Osteoblast (primary cell): Measurements from ENCODE around the gene KRTAP27-1. TPM values are rescaled to one million over a fixed set of nuclear protein-coding genes. Genes with fewer than 3 reads are reported as not detected.
A peak's percentile ranks its signal among the peaks of the same experiment; 100 is the strongest.

ENCODE experiments used
- DNase-seq: peaks from one replicate; pipeline ENCODE4 v3.0.0; 2011; ENCODE audit warnings: low spot score, mixed read lengths; ENCODE audit not compliant: insufficient read length; ENCODE audit errors: missing footprints
- H2AFZ ChIP-seq: 2 replicates; pipeline ENCODE4 v1.6.0; 2011; ENCODE audit warnings: mild to moderate bottlenecking, low read length
- H3K27ac ChIP-seq: 2 replicates; pipeline ENCODE4 v1.5.1; 2011; ENCODE audit warnings: mild to moderate bottlenecking, low read depth, low read length, moderate library complexity
- H3K27me3 ChIP-seq: 2 replicates; pipeline ENCODE4 v1.6.0; 2012; ENCODE audit warnings: mild to moderate bottlenecking, control low read depth, inconsistent platforms, low read length, moderate library complexity; ENCODE audit not compliant: insufficient read depth
- H3K36me3 ChIP-seq: 2 replicates; pipeline ENCODE4 v1.5.1; 2011; ENCODE audit warnings: mild to moderate bottlenecking, low read length, control low read depth, moderate library complexity; ENCODE audit not compliant: insufficient read depth
- H3K4me1 ChIP-seq: 2 replicates; pipeline ENCODE4 v1.5.1; 2011; ENCODE audit warnings: mild to moderate bottlenecking, low read length, control low read depth, moderate library complexity; ENCODE audit not compliant: insufficient read depth
- H3K4me2 ChIP-seq: 2 replicates; pipeline ENCODE4 v1.6.0; 2011; ENCODE audit warnings: mild to moderate bottlenecking, low read length; ENCODE audit not compliant: insufficient read depth
- H3K4me3 ChIP-seq: fragments of 200-600 bp; sonication (generic); 3 replicates; pipeline ENCODE4 v1.5.1; 2012; ENCODE audit warnings: mild to moderate bottlenecking, low read length, inconsistent platforms; ENCODE audit not compliant: insufficient read depth
- H3K79me2 ChIP-seq: 2 replicates; pipeline ENCODE4 v1.6.0; 2012; ENCODE audit warnings: mild to moderate bottlenecking, low read length, control low read depth, inconsistent platforms; ENCODE audit not compliant: insufficient read depth
- H3K9me3 ChIP-seq: 2 replicates; pipeline ENCODE4 v1.5.1; 2011; ENCODE audit warnings: low read depth, low read length, control low read depth
- H4K20me1 ChIP-seq: 2 replicates; pipeline ENCODE4 v1.6.0; 2012; ENCODE audit warnings: mild to moderate bottlenecking, low read length, control low read depth; ENCODE audit not compliant: insufficient read depth
- CTCF ChIP-seq: IDR thresholded peaks from 2 replicates; pipeline ENCODE4 v1.5.1; 2011; ENCODE audit warnings: mild to moderate bottlenecking, low read depth, low read length, moderate library complexity; ENCODE audit errors: extremely low read depth
- total RNA-seq: library from RNA; depleted of rRNA; stranded (reverse); fragments of >200 nt; gene quantifications from 2 replicates; pipeline ENCODE4 v1.2.3, GENCODE V29; 2012

Gene KRTAP27-1
- total RNA-seq, 1 donor, result not detected

DNA sequence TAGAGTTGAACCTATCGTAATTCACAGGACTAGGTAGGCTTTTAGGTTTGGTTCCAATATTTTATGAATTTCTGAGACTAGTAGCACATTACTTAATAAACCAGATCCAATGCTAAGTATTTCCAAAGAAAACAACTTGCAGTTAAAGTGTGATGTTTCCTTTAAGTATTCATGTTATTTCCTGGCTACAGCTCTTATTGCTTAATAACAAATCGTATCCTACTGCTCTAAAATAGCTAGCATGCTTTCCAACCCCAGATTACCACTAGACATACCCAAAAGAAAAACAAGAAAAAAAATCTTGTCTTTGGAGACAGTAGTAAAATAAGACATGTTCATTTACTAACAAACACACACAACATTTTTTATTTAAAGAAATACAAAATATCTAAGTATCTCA is 898 bp downstream of the KRTAP27-1 start:
- TF ChIP-seq CTCF, result no peak
- Histone ChIP-seq H3K27me3 (no peaks in the 10 kb centered on the region), H3K4me2 (no peak overlapping the region), H3K9me3 (no peaks in the 10 kb centered on the region), H2AFZ (no peak overlapping the region), H3K79me2 (no peaks in the 10 kb centered on the region), H3K27ac (no peak overlapping the region), H3K36me3 (no peaks in the 10 kb centered on the region), H3K4me1 (no peaks in the 10 kb centered on the region), H3K4me3 (no peak overlapping the region), H4K20me1 (no peaks in the 10 kb centered on the region)
- peak; percentile 65 for DNase-seq

- Histone ChIP-seq H3K79me2 (no peaks in the 10 kb centered on the region), H2AFZ (no peak overlapping the region), H3K36me3 (no peaks in the 10 kb centered on the region), H4K20me1 (no peaks in the 10 kb centered on the region), H3K4me1 (no peaks in the 10 kb centered on the region), H3K27ac (no peak overlapping the region), H3K4me2 (no peak overlapping the region), H3K9me3 (no peaks in the 10 kb centered on the region), H3K27me3 (no peaks in the 10 kb centered on the region), H3K4me3 (no peak overlapping the region)
- DNase-seq, result no peak
- no peak for TF ChIP-seq CTCF
These were observed 3.8 kb downstream of the KRTAP27-1 start for GRCh38 chr21:30333736-30334135.

GRCh38 chr21:30332681-30333080 is 4.8 kb downstream of the KRTAP27-1 start:
- no peak overlapping the region for H3K4me3 ChIP-seq
- H3K9me3 ChIP-seq, result no peaks in the 10 kb centered on the region
- H3K36me3 ChIP-seq, result no peaks in the 10 kb centered on the region
- no peaks in the 10 kb centered on the region for H3K27me3 ChIP-seq
- no peaks in the 10 kb centered on the region for H4K20me1 ChIP-seq
- H3K4me1 ChIP-seq, result no peaks in the 10 kb centered on the region
- TF ChIP-seq CTCF, result no peak
- no peak for DNase-seq
- no peak overlapping the region for H3K4me2 ChIP-seq
- no peaks in the 10 kb centered on the region for H3K79me2 ChIP-seq
- H2AFZ ChIP-seq, result no peak overlapping the region
- H3K27ac ChIP-seq, result no peak overlapping the region

GRCh38 chr21:30329203-30329875 is 8.2 kb downstream of the KRTAP27-1 start:
- H3K9me3 ChIP-seq, result no peaks in the 10 kb centered on the region
- H3K79me2 ChIP-seq, result no peaks in the 10 kb centered on the region
- H3K27me3 ChIP-seq, result no peaks in the 10 kb centered on the region
- no peak overlapping the region for H3K27ac ChIP-seq
- H3K4me1 ChIP-seq, result no peaks in the 10 kb centered on the region
- DNase-seq, result peak; percentile 25
- H2AFZ ChIP-seq, result no peak overlapping the region
- no peak for TF ChIP-seq CTCF
- H3K36me3 ChIP-seq, result no peaks in the 10 kb centered on the region
- no peaks in the 10 kb centered on the region for H4K20me1 ChIP-seq
- no peak overlapping the region for H3K4me2 ChIP-seq
- H3K4me3 ChIP-seq, result no peak overlapping the region
